HG03460 (cell line): ENCODE measurements around the gene GNAZ.

ENCODE experiments used
- ATAC-seq: cut with Tn5 transposase; IDR thresholded peaks from one replicate; pipeline ENCODE4 v1.9.1; 2021; ENCODE audit not compliant: unreplicated experiment

Gene GNAZ

GRCh38 chr22:23090457-23090835 lies 20.1 kb downstream of the GNAZ start:
- no peak for ATAC-seq

DNA sequence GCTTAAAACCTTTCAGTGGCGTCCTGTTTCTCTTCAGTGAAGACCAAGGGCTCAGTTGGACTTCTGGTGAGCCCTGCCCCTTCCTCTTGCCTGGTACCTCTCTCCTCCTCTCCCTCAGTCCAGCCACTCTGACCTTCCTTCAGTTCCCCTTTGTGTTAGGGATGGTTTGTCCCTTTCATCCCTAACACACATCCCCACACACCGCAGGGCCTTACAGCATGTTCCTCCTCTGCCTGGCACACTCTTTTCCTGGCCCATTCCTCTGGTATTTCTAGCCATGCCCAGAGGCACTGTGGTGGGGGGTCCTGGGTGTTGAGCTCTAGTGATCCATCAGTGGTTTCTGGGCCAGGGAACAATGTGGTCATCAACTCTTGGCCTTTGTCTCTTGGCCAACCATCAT lies 21.4 kb downstream of the GNAZ start:
- ATAC-seq: no peak

DNA sequence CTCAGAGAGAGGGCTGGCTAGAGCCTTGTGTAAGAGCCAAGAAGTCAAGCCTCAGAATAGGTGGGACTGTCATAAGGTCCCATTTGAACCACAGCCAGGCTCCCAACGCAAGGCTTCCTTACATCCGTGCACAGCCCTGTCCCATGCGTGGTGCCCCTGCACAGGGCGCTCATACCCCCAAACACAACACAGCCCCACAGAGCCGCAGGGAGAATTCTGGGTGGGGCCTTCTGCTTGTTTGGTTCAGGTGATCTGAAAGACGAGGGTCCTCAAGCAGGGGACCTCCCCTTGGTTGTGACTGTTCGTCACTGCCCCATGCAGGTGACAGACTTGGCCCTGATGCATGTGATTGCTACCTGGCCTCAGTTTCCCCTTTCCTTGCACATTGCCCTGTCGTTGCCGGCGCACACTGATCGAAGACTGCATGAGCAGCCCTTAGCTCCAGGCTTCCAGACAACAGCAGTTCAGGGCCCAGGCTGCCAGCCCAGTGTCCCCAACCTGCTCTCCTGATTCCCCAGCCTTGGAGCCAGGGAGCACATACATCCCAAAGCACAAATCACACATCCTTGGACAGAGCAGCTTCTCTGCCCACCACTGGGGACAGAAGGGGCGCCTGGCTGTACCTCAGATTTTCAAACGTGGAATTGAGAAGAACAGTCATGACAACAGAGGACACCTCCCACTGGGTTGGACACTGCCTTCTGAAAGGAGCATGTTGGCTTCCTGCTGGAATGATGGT lies 22.1 kb downstream of the GNAZ start:
- ATAC-seq: no peak

- no peak for ATAC-seq
Observed at GRCh38 chr22:23093051-23093788, 22.9 kb downstream of the GNAZ start.

- no peak for ATAC-seq
Observed at GRCh38 chr22:23094260-23094659, 23.9 kb downstream of the GNAZ start.

DNA sequence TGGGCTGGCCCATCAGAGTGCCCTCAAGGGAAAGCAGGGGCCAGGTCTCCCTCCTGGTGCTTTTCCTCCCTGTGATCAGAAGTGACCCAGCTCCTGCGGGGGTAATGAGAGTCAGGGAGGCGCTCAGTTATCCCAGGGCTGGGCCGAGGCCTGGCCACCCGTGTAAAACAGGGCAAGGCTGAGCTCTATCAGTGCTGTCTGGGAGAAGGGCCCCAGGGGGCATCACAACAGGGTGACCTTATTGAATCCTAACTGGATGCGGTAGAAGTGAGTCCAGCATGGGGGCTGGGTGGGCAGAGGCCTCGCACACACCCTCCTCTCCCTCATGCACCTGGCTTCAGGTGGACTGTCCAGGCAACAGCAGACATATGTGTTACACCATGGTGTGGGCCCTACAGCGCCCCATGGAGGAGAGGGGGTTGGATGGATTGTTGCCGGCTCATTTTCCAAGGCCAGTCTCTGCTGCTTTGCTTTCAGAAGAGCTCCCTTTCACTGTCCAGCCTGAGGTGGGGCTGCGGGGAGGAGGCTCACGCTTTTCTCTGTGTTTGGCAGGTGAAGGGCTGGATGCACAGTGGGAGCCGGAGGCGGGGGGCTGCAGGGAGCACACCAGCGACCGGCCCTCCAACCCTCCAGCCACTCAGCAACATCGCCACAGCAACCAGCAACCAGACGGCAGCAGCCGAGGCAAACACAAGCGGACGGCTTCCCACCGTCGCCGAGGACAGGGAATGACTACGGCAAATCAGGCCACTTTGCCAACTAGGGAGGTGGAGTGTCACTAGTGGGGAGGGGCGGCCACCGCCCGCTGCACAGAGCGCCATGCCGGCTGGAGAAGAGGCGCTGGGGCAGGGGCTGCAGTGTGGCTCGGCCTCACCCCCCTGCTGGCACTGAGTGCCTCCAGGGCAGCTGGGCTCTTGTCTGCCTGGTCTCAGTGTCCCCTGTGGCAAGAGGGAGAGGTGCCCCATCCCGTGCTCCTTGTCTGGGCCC lies 24.7 kb downstream of the GNAZ start:
- no peak for ATAC-seq

- no peak for ATAC-seq
Observed at GRCh38 chr22:23095733-23096342, 25.5 kb downstream of the GNAZ start.

DNA sequence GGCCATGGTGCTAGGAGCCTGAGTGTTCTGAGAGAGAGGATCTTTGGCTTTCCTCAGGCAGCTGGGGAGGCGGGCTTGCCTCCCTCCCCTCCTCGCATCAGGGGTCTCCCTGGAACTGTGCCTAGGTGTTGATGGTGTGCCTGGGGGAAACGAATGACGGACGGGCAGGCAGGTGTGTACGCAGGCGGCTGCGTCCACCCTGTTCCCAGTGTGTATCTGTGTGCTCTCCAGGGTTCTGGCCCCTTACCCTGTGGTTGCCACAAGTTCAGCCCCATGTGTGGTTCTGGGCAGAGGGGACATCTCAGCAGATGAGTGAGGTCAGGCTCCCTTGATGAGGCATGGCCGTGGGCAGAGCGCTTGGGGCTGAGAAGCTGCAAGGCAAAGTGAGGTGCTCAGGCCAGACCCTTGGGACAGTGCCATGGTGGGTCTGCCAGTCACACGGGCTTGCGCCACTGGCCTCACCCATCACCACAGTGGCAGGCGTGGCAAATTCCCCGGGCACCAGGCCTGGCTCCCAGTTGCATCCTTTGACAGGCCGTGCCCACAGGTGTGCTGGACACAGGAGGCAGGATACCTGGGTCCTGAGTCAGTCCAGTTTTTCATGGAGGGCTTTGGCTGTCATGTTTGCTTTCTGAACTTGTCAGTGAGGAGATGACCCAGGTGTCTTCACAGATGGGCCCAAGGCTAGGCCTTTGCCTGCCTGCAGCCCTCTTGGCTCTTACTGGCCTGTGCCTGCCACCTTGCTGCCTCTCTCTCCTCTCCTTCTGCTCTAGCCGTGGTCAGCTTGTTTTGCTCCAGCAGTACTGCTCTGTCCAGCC lies 27.3 kb downstream of the GNAZ start:
- no peak for ATAC-seq

DNA sequence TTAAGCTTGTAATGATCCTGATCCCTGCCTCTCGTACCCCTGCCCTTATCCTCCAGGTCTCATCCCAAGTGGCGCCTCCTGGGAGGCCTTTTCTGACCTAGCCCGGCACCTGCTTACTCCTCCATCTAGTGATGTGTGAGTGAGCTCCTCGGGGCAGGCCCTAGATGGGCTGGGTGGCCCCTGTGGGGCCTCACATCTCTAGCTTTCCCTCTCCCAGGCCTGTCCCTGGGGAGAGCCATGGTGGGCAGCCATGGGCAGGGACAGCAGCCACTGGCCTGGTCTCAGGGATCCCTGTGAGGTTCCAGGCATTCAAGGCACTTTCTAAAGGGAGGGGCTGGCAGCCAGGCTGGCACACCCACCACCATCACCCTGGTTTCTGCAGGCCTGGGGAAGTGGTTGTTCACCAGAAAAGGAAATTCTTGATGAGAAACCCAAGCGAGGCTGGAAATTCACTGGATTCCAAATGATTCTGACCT lies 27.9 kb downstream of the GNAZ start:
- no peak for ATAC-seq

GRCh38 chr22:23098718-23099530 lies 28.6 kb downstream of the GNAZ start:
- no peak for ATAC-seq

DNA sequence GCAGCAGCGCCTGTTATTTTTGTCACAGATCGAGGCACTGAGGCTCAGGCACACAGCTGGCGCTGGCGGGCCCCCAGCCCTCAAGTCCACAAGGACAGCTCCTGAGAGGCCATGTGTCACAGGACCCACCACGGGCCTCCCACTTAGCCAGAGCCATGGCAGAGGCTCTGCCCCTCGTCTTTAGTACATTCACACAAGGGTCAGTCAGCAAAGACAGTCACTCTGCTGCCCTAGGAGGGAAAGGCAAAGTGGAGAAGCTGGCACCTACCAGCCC lies 29.1 kb downstream of the GNAZ start:
- no peak for ATAC-seq

DNA sequence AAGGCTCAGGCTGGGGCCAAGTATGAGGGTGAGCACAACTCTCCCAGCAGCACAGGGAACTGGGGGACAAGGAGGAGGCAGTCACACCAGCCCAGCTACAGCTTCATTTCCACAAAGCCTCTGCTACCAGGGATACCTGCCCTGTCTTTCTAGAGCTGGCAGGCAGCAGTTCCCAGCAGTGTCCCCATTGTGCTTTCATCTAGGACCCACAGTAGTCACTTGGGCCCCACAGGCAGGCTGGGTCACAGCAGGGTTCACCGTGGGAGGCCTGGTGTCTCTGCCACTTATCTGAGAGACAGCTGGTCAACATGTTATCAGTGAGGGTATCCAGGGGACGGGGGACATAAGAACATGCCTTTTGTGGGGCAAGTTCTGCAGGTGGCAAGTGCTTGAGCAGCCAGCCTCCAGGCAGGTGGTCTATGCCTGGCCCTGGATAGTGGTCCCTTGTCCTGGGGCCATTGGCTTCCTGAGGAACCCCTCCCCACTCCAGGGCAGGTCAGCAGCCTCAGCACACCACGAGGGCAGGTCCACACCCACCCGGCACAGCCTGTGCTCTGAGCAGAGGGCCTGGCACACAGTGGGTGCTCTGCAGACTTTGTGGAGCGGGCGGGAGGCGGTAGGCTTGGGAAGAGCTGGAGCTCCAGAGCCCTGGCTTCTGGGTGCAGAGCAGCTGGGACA lies 29.9 kb downstream of the GNAZ start:
- ATAC-seq: no peak

- ATAC-seq: no peak
Observed at GRCh38 chr22:23101524-23101923, 31.2 kb downstream of the GNAZ start.

DNA sequence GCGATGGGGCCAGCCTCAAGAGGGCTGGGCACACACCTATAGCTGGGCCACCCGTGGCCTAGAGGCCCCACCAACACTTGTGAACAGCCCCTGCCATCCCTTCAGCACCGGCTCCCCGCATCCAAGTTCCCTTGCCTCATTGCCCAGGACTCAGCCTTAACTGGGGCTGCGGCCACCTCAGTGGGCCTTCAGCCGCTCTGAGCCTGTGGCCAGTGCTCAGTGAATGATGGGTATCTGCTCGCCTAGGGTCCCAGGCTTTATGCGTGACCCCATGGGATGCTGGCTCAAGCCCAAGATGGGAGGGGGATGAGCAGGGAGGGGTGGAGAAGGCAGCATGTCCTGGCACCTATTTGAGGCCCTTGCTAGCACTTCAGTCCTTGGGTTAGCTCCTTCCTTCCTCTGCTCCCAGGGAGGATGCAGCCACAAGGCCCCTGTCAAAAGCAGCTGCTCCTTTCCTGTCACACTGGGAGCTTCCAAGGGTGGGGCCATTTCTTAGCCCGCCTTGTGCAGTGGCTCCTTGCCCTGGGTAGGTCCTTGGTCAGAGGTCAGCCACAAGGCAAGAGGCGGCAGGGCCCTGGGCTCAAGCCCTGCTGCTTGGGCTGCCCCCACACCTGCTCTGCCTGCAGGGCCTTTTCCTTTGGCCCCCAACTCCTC lies 31.8 kb downstream of the GNAZ start:
- ATAC-seq: no peak

DNA sequence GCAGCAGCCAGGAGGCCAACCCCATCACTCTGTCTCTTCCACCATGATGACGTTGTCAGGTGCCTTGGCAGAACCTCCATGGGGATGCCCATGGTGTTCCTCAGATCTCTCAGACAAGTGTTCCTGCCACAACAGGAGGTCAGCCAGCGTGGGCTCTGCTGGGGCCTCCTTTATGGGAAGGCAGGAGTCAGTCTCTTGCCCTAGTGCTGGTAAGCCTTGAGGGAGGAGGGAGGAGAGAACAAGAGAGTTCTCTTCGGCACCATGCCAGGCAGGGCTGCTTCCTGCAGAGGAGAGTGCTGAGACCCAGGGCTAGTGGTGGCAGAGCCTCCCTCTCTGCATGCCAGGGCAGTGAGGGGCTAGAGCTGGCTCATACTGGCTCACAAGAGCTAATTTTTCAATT lies 32.5 kb downstream of the GNAZ start:
- ATAC-seq: no peak

- ATAC-seq: no peak
Observed at GRCh38 chr22:23103199-23103954, 33.1 kb downstream of the GNAZ start.

DNA sequence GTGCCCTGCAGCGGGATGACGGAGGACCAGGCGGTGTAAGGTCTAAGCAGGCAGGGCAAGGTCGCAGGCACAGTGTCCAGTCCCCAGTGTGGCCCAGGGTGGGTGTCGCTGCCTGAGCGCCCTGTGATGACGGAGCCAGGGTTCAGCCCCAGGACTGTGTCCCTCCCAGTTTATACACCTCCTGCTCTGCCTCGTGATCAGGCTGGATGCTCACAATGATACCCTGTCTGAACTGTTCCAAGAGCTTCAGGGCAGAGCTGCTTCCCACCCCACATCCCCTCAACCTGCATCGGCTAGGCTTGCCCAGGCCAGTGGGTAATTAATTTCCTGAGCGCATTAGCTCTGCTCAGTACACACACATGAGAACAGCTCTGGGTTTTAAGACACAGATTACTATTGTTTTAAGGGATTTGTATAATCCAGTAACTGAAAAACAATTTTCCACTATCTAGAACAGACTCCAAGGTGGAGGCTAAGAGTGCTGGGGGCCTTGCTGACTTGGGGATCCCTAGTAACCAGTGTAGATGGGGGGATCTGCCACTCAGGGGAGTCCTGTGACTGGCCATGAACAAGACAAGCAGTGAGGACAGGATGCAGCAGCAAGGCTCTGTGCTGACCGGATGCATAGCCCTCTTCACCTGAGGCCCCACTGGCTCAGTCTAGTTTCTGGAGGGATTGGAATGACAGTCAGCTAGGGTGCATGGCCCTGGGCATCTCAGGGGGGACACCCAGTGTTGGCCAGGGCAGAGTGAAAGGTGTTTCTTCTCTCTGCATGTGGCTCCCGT lies 34.1 kb downstream of the GNAZ start:
- ATAC-seq: no peak
